HG02678 (cell line): ENCODE measurements around the gene PDE3A.
"Not testable (repeated sequence)": the region's sequence is repeated elsewhere in the genome, so short reads cannot be mapped to it uniquely, and the experiment has no call there.

ENCODE experiments used
- ATAC-seq: cut with Tn5 transposase; IDR thresholded peaks from one replicate; pipeline ENCODE4 v1.9.1; 2021; ENCODE audit warnings: mild to moderate bottlenecking, moderate library complexity; ENCODE audit not compliant: unreplicated experiment

Gene PDE3A

GRCh38 chr12:20596061-20596460 lies 227.7 kb downstream of the PDE3A start:
- no peak for ATAC-seq

GRCh38 chr12:20599757-20600156 lies 231.4 kb downstream of the PDE3A start:
- no peak for ATAC-seq

- ATAC-seq, result no peak
These were observed 233.4 kb downstream of the PDE3A start for GRCh38 chr12:20601668-20602280.

- ATAC-seq, result no peak
These were observed 234.5 kb downstream of the PDE3A start for GRCh38 chr12:20602641-20603391.

GRCh38 chr12:20604408-20605067 lies 236.2 kb downstream of the PDE3A start:
- ATAC-seq, result no peak

GRCh38 chr12:20615020-20615419 lies 246.7 kb downstream of the PDE3A start:
- ATAC-seq, result not testable (repeated sequence)

- no peak for ATAC-seq
These were observed 247.8 kb downstream of the PDE3A start for GRCh38 chr12:20616093-20616492.

GRCh38 chr12:20620261-20620660 lies 251.9 kb downstream of the PDE3A start:
- ATAC-seq, result no peak

GRCh38 chr12:20624718-20625117 lies 256.4 kb downstream of the PDE3A start:
- ATAC-seq, result no peak

GRCh38 chr12:20625531-20625930 lies 257.2 kb downstream of the PDE3A start:
- no peak for ATAC-seq

GRCh38 chr12:20627001-20627588 lies 258.8 kb downstream of the PDE3A start:
- ATAC-seq, result no peak

- ATAC-seq, result no peak
These were observed 260.0 kb downstream of the PDE3A start for GRCh38 chr12:20628226-20628787.

GRCh38 chr12:20628999-20629398 lies 260.7 kb downstream of the PDE3A start:
- ATAC-seq, result no peak

- no peak for ATAC-seq
These were observed 261.2 kb downstream of the PDE3A start for GRCh38 chr12:20629414-20630156.

- no peak for ATAC-seq
These were observed 263.4 kb downstream of the PDE3A start for GRCh38 chr12:20631711-20632110.

- no peak for ATAC-seq
These were observed 272.8 kb downstream of the PDE3A start for GRCh38 chr12:20641106-20641505.

- no peak for ATAC-seq
These were observed 275.5 kb downstream of the PDE3A start for GRCh38 chr12:20643822-20644221.

- ATAC-seq, result peak; percentile 49
These were observed 278.0 kb downstream of the PDE3A start for GRCh38 chr12:20646239-20646827.

GRCh38 chr12:20653871-20654270 lies 285.5 kb downstream of the PDE3A start:
- no peak for ATAC-seq

GRCh38 chr12:20656600-20656999 lies 288.3 kb downstream of the PDE3A start:
- no peak for ATAC-seq
